Spleen (tissue), 7 donors: ENCODE measurements around the gene FSTL5.

Experiments used
- POLR2A ChIP-seq, 3 donors: fragments of 450-650 bp; IDR thresholded peaks; one replicate each; pipeline ENCODE4 v1.5.1; 2017; ENCODE audit warnings: antibody characterized with exemption in 3 of 3, mild to moderate bottlenecking in 1 of 3
- TF ChIP-seq, protein P1 (sequence below), 11 experiments: fragments of 200-600 bp in 7 of 11; fragments of 450-650 bp in 4 of 11; sonication (generic) in 4 of 11; IDR thresholded peaks in 8 of 11; conservative IDR thresholded peaks in 3 of 11; 1 replicate in 7 of 11; 2 replicates in 4 of 11; pipeline versions ENCODE4 v1.4.0 to v1.8.0; 2016 to 2021; ENCODE audit warnings: antibody characterized with exemption in 11 of 11, inconsistent platforms in 4 of 11, mild to moderate bottlenecking in 1 of 11
- donor health status: DM: no; HTN: no; CAD: no; lungs with moderate emphysema.
- donor health status: DM: no; HTN: no; CAD: no.
- donor health status: DM: no; HTN: no; CAD: no.

DNA sequence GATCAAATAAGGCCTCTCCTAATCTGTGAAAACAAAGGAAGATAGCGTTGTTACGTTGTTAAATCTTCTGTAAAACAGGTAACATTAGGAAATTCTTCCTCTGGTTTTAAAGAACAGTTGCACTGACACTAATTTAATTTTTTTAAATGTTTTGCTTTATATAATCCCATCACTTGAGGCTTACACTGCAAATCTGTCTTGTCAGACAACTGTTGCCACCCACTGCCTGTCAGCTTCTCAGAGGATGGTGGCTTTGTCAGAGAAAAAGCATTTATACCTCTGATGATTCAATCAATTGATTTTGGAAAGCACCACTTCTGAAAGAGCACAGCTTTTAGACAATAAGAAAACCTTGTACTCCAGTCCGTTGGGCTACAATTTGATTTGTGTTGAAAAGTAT lies 799.1 kb downstream of the FSTL5 start:
- no peak for TF ChIP-seq POLR2A (IDR thresholded peaks at IDR 0.05)
- TF ChIP-seq, protein P1, sequence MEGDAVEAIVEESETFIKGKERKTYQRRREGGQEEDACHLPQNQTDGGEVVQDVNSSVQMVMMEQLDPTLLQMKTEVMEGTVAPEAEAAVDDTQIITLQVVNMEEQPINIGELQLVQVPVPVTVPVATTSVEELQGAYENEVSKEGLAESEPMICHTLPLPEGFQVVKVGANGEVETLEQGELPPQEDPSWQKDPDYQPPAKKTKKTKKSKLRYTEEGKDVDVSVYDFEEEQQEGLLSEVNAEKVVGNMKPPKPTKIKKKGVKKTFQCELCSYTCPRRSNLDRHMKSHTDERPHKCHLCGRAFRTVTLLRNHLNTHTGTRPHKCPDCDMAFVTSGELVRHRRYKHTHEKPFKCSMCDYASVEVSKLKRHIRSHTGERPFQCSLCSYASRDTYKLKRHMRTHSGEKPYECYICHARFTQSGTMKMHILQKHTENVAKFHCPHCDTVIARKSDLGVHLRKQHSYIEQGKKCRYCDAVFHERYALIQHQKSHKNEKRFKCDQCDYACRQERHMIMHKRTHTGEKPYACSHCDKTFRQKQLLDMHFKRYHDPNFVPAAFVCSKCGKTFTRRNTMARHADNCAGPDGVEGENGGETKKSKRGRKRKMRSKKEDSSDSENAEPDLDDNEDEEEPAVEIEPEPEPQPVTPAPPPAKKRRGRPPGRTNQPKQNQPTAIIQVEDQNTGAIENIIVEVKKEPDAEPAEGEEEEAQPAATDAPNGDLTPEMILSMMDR (IDR thresholded peaks at IDR 0.05 in 8 of 11, conservative IDR thresholded peaks at IDR 0.05 in 3 of 11): no peak
